Measurements from ENCODE around the gene PTPN14. TPM values are rescaled to one million over a fixed set of nuclear protein-coding genes. Genes with fewer than 3 reads are reported as not detected.

The PTPN14 gene
- total and polyA plus RNA-seq, 2 of the 8 experiments (the other 6 are each of a cell fraction or from before 2014, with no cell fraction given), result 14.4 to 93.6 TPM

DNA sequence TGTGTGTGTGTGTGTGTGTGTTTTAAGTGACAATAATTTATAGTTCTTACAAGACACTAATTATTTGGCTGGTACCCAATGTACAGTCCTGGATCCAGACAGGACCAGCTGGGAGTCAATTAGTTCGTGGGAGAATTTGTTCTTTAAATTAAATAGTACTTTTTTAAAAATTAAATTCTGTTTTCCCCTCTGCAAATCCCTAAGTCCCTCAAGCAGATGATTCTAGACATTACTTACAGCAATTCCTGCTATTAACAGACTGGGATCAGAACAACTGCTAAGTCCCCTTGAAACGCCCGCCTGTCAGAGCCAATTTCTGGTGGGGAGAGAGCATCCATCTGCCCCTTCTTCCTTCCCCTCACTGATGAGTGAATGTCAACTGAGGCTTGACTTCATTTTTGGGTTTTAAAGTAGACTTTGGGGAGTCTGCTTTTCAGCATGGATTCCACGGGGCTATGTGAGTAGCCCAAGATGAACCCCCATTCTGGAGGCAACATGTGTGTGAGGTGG is 186.6 kb downstream of the PTPN14 start:
- no peak for TF ChIP-seq HDAC6 (IDR thresholded peaks at IDR 0.05; ENCODE audit: low read depth, low read length)
- no peak for TF ChIP-seq SIX5 (IDR thresholded peaks at IDR 0.05; ENCODE audit: low read depth, low read length)
- TF ChIP-seq ZNF274 (IDR thresholded peaks at IDR 0.05; ENCODE audit: borderline replicate concordance, extremely low read depth, low read length), result no peak
- TF ChIP-seq TAF1 (IDR thresholded peaks at IDR 0.05; ENCODE audit: low read depth, low read length), result no peak

More for the DNA sequence above, 186.6 kb downstream of the PTPN14 start:
- H4K91ac ChIP-seq (replicated peaks; ENCODE audit: insufficient read length, low read length), result no peak overlapping the region
- ChIA-PET CTCF (ENCODE audit: partially characterized antibody) (interaction anchor here (2.1 kb wide), 1 partner anchor 103 kb away, joined by 8 read pairs; no protein-coding TSS in a partner anchor), POLR2A (ENCODE audit: partially characterized antibody) (no interaction called here)
- H3K9me3 ChIP-seq (ENCODE audit: insufficient read depth in 2 of 2, low read depth in 1 of 2, low read length in 1 of 2), result no peaks in the 10 kb centered on the region
- H3K56ac ChIP-seq (replicated peaks; ENCODE audit: insufficient read length, low read depth, low read length), result no peak overlapping the region
- WGBS, 2 experiments (ENCODE audit: extremely low coverage in 1 of 2, insufficient coverage in 1 of 2, insufficient read length in 1 of 2, insufficient replicate concordance in 2 of 2, low coverage in 1 of 2, low lambda C conversion rate in 2 of 2, missing lambda C conversion rate in 1 of 2), result 98% methylated on average over 4 of the region's 4 CpGs; no CpG with 5 or more reads in 1 of the 2 experiments
- no peak overlapping the region for H2AFZ ChIP-seq (ENCODE audit: low read length)
- no peak overlapping the region for H2BK15ac ChIP-seq (ENCODE audit: low read length)
- no peak overlapping the region for H2BK12ac ChIP-seq (ENCODE audit: low read depth, low read length)
- no peaks in the 10 kb centered on the region for H3K4me1 ChIP-seq (replicated peaks in 1 of 4; ENCODE audit: control insufficient read depth in 3 of 4, insufficient read depth in 4 of 4, low read length in 3 of 4)
- H3K4ac ChIP-seq (replicated peaks; ENCODE audit: insufficient read length, low read depth, low read length), result no peak overlapping the region
- no peak overlapping the region for H3K23ac ChIP-seq (ENCODE audit: insufficient read length)
- H2BK20ac ChIP-seq (ENCODE audit: low read length), result no peak overlapping the region
- H3K18ac ChIP-seq (ENCODE audit: extremely low read depth, low read length), result no peak overlapping the region
- H2BK120ac ChIP-seq (replicated peaks; ENCODE audit: low read depth, low read length), result no peak overlapping the region
- H4K5ac ChIP-seq (ENCODE audit: insufficient read length, low read depth, low read length), result no peak overlapping the region
- no peak overlapping the region for H4K8ac ChIP-seq (ENCODE audit: extremely low read depth, insufficient read depth, low read length)
- H3K14ac ChIP-seq (ENCODE audit: insufficient read length), result no peak overlapping the region
- no peaks in the 10 kb centered on the region for H3K27me3 ChIP-seq (replicated peaks in 1 of 4; ENCODE audit: control insufficient read depth in 3 of 4, extremely low read depth in 1 of 4, insufficient read depth in 3 of 4, low read length in 3 of 4)
- no peak overlapping the region for H2AK5ac ChIP-seq (ENCODE audit: low read depth, low read length)
- peaks cover 2% of the 10 kb centered on the region; the same call in 1 of the 2 replicates for H3K23me2 ChIP-seq (ENCODE audit: low read depth, low read length)
- peaks cover 2 to 67% (median 18%) of the 10 kb centered on the region in 4 experiments; a peak in 7 of 8 replicates for H3K36me3 ChIP-seq (ENCODE audit: control insufficient read depth in 2 of 4, insufficient read depth in 4 of 4, low read length in 3 of 4)
- no peak overlapping the region for H3K4me2 ChIP-seq (ENCODE audit: insufficient read depth in 1 of 2, low read depth in 2 of 2, low read length in 2 of 2)
- no peak overlapping the region for H3K4me3 ChIP-seq (ENCODE audit: extremely low read depth in 1 of 4, insufficient read depth in 2 of 4, low read depth in 3 of 4, low read length in 4 of 4)
- no peaks in the 10 kb centered on the region for H3K79me2 ChIP-seq (ENCODE audit: control insufficient read depth in 1 of 2, insufficient read depth in 2 of 2, low read length in 2 of 2)
- no peak for FAIRE-seq
- H3K79me1 ChIP-seq (ENCODE audit: low read depth, low read length), result no peaks in the 10 kb centered on the region; the same call in 1 of the 2 replicates
- no peak for DNase-seq (ENCODE audit: low read depth in 1 of 2, low spot score in 2 of 2)
- H2BK5ac ChIP-seq (ENCODE audit: low read depth, low read length), result no peak overlapping the region
- no peaks in the 10 kb centered on the region for H4K20me1 ChIP-seq (replicated peaks in 1 of 2; ENCODE audit: control insufficient read depth in 1 of 2, insufficient read depth in 2 of 2, low read length in 2 of 2)
- no peak overlapping the region for H3K27ac ChIP-seq (ENCODE audit: low read depth, low read length)
- no peak overlapping the region for H3K9ac ChIP-seq (replicated peaks in 1 of 4; ENCODE audit: extremely low read depth in 1 of 4, low read depth in 3 of 4, low read length in 3 of 4)
